OCI-LY1 (cell line): ENCODE measurements around the gene PRRC1.

Experiments
- H2AFZ ChIP-seq: fragments of 200-600 bp; sonication (generic), shearing (Covaris generic); 2 replicates; pipeline ENCODE4 v1.6.0; 2014; ENCODE audit warnings: antibody characterized with exemption, mild to moderate bottlenecking, low read length
- H3F3A ChIP-seq: fragments of 200-600 bp; sonication (generic), shearing (Covaris generic); 2 replicates; pipeline ENCODE4 v1.6.0; 2014; ENCODE audit warnings: mild to moderate bottlenecking, antibody characterized with exemption, low read length, moderate library complexity; ENCODE audit not compliant: insufficient read depth
- H3K27ac ChIP-seq: fragments of 200-600 bp; sonication (generic); 2 replicates; pipeline ENCODE4 v1.5.1; 2014; ENCODE audit warnings: low read length, mixed run types, mild to moderate bottlenecking, low read depth; ENCODE audit not compliant: poor library complexity, severe bottlenecking
- H3K27me3 ChIP-seq: fragments of 200-600 bp; sonication (generic); 2 replicates; pipeline ENCODE4 v1.6.0; 2014; ENCODE audit warnings: antibody characterized with exemption, mild to moderate bottlenecking, low read length, moderate library complexity; ENCODE audit not compliant: insufficient read depth
- H3K36me3 ChIP-seq: fragments of 200-600 bp; sonication (generic); 2 replicates; pipeline ENCODE4 v1.6.1; 2014; ENCODE audit warnings: mild to moderate bottlenecking, antibody characterized with exemption, low read length, moderate library complexity, mixed read lengths; ENCODE audit not compliant: insufficient read depth
- H3K4me1 ChIP-seq: fragments of 200-600 bp; sonication (generic); 2 replicates; pipeline ENCODE4 v1.5.1; 2014; ENCODE audit warnings: mild to moderate bottlenecking, low read length, moderate library complexity; ENCODE audit not compliant: insufficient read depth, severe bottlenecking
- H3K4me2 ChIP-seq: fragments of 200-600 bp; sonication (generic), shearing (Covaris generic); 2 replicates; pipeline ENCODE4 v1.6.1; 2014; ENCODE audit warnings: low read length
- H3K4me3 ChIP-seq: fragments of 200-600 bp; sonication (generic); 2 replicates; pipeline ENCODE4 v1.5.1; 2014; ENCODE audit warnings: low read length, low read depth, mild to moderate bottlenecking, mixed read lengths; ENCODE audit not compliant: poor library complexity, severe bottlenecking
- H3K79me2 ChIP-seq: fragments of 200-600 bp; shearing (Covaris generic); 2 replicates; pipeline ENCODE4 v1.6.1; 2016; ENCODE audit warnings: mixed run types, low read length, mixed read lengths; ENCODE audit not compliant: insufficient read depth
- H3K9ac ChIP-seq: fragments of 200-600 bp; sonication (generic), shearing (Covaris generic); 2 replicates; pipeline ENCODE4 v1.6.1; 2014; ENCODE audit warnings: mild to moderate bottlenecking, low read length, mixed read lengths
- H3K9me2 ChIP-seq: fragments of 200-600 bp; sonication (generic), shearing (Covaris generic); 2 replicates; pipeline ENCODE4 v1.6.1; 2014; ENCODE audit warnings: low read depth, mild to moderate bottlenecking, low read length, mixed read lengths
- H3K9me3 ChIP-seq: fragments of 200-600 bp; shearing (Covaris generic); 2 replicates; pipeline ENCODE4 v1.6.1; 2014; ENCODE audit warnings: low read length, mixed read lengths
- H4K20me1 ChIP-seq: fragments of 200-600 bp; sonication (generic), shearing (Covaris generic); 2 replicates; pipeline ENCODE4 v1.6.0; 2016; ENCODE audit warnings: mild to moderate bottlenecking, low read length; ENCODE audit not compliant: insufficient read depth
- EZH2 ChIP-seq: fragments of 200-600 bp; sonication (generic), shearing (Covaris generic); IDR thresholded peaks from 2 replicates; pipeline ENCODE4 v1.8.0; 2017; ENCODE audit warnings: borderline replicate concordance, mixed run types, mild to moderate bottlenecking, antibody characterized with exemption, low read length, moderate library complexity, mixed read lengths
- TF ChIP-seq, protein P1 (sequence below): fragments of 200-600 bp; sonication (generic), shearing (Covaris generic); IDR thresholded peaks from 2 replicates; pipeline ENCODE4 v1.5.1; 2017; ENCODE audit warnings: mild to moderate bottlenecking, antibody characterized with exemption, low read length, moderate library complexity, mixed read lengths

The PRRC1 gene

DNA sequence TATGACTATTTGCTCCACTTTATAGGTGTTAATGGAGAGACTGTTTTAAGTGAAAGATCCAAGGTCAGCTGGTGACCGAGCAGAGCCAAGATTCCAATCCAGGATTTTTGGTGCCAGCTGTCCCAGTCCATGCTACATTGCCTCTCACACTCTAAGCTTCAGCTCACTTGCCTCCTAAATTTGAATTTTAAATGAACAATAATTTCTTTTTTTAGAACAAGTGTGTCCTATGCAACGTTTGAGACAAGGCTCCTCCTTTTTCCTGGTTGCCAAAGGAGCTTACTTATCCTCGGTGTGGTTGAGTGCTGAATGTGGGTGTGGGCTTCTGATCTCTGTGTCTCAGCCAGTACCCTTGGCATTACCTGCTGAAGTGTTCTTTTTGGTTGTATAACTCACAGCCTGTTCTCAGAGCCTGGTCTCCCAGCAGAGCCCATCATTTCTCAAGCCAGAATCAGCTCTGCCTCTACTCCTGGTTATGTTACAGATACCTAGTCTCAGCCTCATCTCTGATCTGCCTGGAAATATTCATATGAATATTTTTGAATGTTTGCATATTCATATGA, 4.0 kb upstream of the PRRC1 start:
- H3K79me2 ChIP-seq = peaks cover 5% of the 10 kb centered on the region
- no peak overlapping the region for H3K4me3 ChIP-seq
- no peak overlapping the region for H3K4me2 ChIP-seq
- H3K36me3 ChIP-seq = no peaks in the 10 kb centered on the region
- no peak overlapping the region for H2AFZ ChIP-seq
- H3F3A ChIP-seq = no peaks in the 10 kb centered on the region
- no peaks in the 10 kb centered on the region for H3K9me2 ChIP-seq
- no peaks in the 10 kb centered on the region for H3K9me3 ChIP-seq
- no peaks in the 10 kb centered on the region for H3K27me3 ChIP-seq
- no peak overlapping the region for H3K9ac ChIP-seq
- no peaks in the 10 kb centered on the region for H4K20me1 ChIP-seq
- TF ChIP-seq, protein P1, sequence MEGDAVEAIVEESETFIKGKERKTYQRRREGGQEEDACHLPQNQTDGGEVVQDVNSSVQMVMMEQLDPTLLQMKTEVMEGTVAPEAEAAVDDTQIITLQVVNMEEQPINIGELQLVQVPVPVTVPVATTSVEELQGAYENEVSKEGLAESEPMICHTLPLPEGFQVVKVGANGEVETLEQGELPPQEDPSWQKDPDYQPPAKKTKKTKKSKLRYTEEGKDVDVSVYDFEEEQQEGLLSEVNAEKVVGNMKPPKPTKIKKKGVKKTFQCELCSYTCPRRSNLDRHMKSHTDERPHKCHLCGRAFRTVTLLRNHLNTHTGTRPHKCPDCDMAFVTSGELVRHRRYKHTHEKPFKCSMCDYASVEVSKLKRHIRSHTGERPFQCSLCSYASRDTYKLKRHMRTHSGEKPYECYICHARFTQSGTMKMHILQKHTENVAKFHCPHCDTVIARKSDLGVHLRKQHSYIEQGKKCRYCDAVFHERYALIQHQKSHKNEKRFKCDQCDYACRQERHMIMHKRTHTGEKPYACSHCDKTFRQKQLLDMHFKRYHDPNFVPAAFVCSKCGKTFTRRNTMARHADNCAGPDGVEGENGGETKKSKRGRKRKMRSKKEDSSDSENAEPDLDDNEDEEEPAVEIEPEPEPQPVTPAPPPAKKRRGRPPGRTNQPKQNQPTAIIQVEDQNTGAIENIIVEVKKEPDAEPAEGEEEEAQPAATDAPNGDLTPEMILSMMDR = no peak
- no peak for TF ChIP-seq EZH2
- H3K27ac ChIP-seq = no peak overlapping the region
- peaks cover 5% of the 10 kb centered on the region for H3K4me1 ChIP-seq

DNA sequence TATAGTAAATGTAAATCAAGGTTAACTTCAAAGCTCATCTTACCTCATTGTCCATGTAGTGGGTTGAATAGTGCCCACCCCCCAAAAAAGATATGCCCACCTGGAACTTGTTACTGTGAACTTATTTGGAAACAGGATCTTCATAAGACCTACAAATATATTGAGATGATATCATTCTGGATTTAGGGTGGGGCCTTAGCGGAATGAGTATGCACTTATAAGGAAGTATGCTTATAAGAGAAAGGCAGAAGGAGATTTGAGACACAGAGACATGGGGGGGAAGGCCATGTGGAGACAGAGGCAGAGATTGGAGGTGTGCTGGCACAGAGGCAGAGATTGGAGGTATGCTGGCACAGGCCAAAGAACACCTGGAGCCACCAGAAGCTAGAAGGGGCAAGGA, 2.6 kb upstream of the PRRC1 start:
- Histone ChIP-seq H3K9ac (no peak overlapping the region), H3F3A (no peaks in the 10 kb centered on the region), H3K27me3 (no peaks in the 10 kb centered on the region), H3K27ac (no peak overlapping the region), H3K9me2 (no peaks in the 10 kb centered on the region), H2AFZ (no peak overlapping the region), H3K79me2 (peaks cover 18% of the 10 kb centered on the region), H3K4me3 (no peak overlapping the region), H3K4me2 (no peak overlapping the region), H3K36me3 (peaks cover 11% of the 10 kb centered on the region), H4K20me1 (no peaks in the 10 kb centered on the region), H3K9me3 (no peaks in the 10 kb centered on the region), H3K4me1 (peaks cover 16% of the 10 kb centered on the region)
- TF ChIP-seq EZH2 = no peak
- TF ChIP-seq, protein P1 = no peak

DNA sequence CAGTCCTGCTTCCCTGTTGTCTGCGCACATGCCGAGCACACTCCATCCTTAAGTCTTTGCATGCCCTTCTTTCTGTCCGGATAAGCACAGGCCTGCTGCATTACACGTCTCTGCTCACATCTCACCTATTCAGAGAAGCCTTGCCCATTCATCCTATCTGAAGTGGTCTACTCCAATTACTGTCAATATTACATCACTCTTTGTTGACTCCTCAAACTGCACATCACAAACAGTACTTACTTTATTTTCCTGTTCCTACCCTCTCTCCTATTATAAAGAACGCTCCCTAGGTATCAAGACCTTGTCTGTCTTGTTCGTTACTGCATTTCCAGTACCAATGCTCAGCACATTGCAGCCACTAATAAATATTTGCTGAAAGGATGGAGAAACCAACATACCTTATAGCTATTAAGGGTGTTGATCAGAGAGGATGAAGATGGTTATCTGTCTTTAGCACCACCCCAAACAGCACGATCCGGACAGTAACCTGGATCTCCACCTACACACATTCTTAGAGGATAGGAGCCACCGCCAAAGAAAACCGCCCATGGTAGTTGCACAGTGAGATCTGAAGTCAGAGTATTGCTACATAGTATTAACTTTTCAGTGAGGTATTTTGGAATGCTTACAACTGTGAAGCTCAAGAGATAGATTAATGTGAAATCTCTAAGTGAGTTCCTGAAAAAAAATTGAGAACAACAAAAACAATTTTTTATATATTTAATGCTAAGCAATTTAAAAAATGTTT, 1.6 kb upstream of the PRRC1 start:
- Histone ChIP-seq H3K36me3 (peaks cover 21% of the 10 kb centered on the region), H3K4me3 (no peak overlapping the region)
- TF ChIP-seq, protein P1 = no peak
- TF ChIP-seq EZH2 = no peak

More for the DNA sequence above, 1.6 kb upstream of the PRRC1 start:
- Histone ChIP-seq H4K20me1 (no peaks in the 10 kb centered on the region), H3F3A (no peaks in the 10 kb centered on the region), H3K27ac (no peak overlapping the region), H3K9ac (no peak overlapping the region), H3K4me2 (no peak overlapping the region), H3K9me3 (peaks cover 3% of the 10 kb centered on the region; the same call in 1 of the 2 replicates), H3K4me1 (peaks cover 16% of the 10 kb centered on the region), H3K79me2 (peaks cover 28% of the 10 kb centered on the region), H2AFZ (no peak overlapping the region), H3K9me2 (no peaks in the 10 kb centered on the region), H3K27me3 (no peaks in the 10 kb centered on the region)
